ENCODE measurements around the gene IL1RAPL1. TPM values are rescaled to one million over a fixed set of nuclear protein-coding genes. Genes with fewer than 3 reads are reported as not detected.

The IL1RAPL1 gene
- total RNA-seq, 1 donor from 2014 or later: not detected

DNA sequence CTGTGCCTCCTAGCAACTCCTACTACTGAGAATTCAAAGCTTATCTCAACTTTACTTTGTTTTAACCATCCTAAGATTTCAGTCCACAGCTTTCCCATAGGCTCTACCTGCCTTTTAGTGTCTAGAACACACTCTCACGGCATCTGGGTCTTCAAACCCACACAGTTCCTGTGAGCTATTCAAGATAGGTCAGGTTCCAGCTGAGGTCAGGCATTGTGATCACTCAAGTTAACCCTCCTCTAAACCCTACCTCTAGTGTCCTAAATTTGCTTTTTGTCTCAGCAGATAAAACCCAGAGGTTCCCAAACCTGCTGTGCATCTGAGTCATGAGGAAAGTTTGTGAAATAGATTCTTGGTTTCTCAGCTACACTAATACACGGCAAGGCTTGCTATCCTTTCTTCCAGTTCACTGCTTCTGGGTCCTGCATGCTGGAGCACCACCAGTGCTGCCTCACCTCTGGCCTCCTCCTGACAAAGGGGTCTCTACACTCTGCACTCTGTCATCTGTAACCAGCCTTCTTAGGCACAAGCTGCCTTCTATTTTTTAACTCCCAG is 1303.5 kb downstream of the IL1RAPL1 start:
- Histone ChIP-seq H3K36me3 (ENCODE audit: control insufficient read depth, insufficient read depth, low read length) (no peaks in the 10 kb centered on the region), H3K27me3 (ENCODE audit: control insufficient read depth, insufficient read depth, low read length) (no peaks in the 10 kb centered on the region), H3K4me3 (ENCODE audit: low read depth, low read length) (no peak overlapping the region)
- TF ChIP-seq, protein P1, sequence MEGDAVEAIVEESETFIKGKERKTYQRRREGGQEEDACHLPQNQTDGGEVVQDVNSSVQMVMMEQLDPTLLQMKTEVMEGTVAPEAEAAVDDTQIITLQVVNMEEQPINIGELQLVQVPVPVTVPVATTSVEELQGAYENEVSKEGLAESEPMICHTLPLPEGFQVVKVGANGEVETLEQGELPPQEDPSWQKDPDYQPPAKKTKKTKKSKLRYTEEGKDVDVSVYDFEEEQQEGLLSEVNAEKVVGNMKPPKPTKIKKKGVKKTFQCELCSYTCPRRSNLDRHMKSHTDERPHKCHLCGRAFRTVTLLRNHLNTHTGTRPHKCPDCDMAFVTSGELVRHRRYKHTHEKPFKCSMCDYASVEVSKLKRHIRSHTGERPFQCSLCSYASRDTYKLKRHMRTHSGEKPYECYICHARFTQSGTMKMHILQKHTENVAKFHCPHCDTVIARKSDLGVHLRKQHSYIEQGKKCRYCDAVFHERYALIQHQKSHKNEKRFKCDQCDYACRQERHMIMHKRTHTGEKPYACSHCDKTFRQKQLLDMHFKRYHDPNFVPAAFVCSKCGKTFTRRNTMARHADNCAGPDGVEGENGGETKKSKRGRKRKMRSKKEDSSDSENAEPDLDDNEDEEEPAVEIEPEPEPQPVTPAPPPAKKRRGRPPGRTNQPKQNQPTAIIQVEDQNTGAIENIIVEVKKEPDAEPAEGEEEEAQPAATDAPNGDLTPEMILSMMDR (IDR thresholded peaks at IDR 0.05; ENCODE audit: insufficient read depth, low read length, severe bottlenecking): no peak
- DNase-seq (ENCODE audit: low read depth) (no peak), FAIRE-seq (no peak)

DNA sequence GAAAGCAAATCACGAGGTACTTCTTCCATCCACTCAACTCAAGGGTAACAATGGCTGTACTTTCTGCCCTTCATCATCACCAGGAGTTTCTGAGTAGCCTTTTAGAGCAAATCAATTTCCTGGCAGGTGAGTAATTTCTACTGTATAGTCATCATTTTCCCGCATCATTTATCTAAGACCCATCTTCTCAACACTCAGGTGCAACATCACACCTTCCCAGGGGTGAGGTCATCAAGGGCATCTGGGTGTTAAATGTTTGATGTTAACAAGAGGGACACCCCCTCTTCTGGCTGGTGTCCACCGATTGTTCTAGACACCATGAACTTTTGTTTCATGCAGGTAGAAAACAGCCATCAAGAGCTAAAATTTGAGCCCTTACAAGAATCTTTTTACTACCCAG is 1314.8 kb downstream of the IL1RAPL1 start:
- TF ChIP-seq, protein P1 (IDR thresholded peaks at IDR 0.05; ENCODE audit: insufficient read depth, low read length, severe bottlenecking): no peak
- no peaks in the 10 kb centered on the region for H3K27me3 ChIP-seq (ENCODE audit: control insufficient read depth, insufficient read depth, low read length)
- H3K36me3 ChIP-seq (ENCODE audit: control insufficient read depth, insufficient read depth, low read length): no peaks in the 10 kb centered on the region
- FAIRE-seq (no peak), DNase-seq (ENCODE audit: low read depth) (no peak)
- H3K4me3 ChIP-seq (ENCODE audit: low read depth, low read length): no peak overlapping the region

DNA sequence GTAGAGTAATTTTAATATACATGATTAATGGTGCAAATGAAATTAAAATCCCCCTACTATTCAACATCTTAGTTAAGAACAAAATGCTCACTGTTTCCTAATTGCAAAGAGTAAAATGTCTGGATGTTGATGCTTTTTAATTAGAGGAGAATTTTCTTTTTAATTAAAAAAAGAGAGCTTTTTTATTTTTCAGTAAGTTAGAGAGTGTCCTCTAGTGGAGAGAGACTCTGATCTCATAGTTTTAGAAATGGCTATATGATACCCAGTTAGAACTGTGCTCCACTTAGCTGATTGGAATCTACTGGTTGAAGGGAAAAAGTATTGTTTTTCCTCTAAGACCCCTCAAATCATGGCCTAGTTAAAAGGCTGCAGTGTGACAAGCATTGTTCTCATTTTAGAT is 1316.1 kb downstream of the IL1RAPL1 start:
- TF ChIP-seq, protein P1 (IDR thresholded peaks at IDR 0.05; ENCODE audit: insufficient read depth, low read length, severe bottlenecking): peak; percentile 11
- H3K4me3 ChIP-seq (ENCODE audit: low read depth, low read length): no peak overlapping the region
- H3K36me3 ChIP-seq (ENCODE audit: control insufficient read depth, insufficient read depth, low read length): no peaks in the 10 kb centered on the region
- no peak for DNase-seq (ENCODE audit: low read depth)
- no peaks in the 10 kb centered on the region for H3K27me3 ChIP-seq (ENCODE audit: control insufficient read depth, insufficient read depth, low read length)
- FAIRE-seq: no peak

DNA sequence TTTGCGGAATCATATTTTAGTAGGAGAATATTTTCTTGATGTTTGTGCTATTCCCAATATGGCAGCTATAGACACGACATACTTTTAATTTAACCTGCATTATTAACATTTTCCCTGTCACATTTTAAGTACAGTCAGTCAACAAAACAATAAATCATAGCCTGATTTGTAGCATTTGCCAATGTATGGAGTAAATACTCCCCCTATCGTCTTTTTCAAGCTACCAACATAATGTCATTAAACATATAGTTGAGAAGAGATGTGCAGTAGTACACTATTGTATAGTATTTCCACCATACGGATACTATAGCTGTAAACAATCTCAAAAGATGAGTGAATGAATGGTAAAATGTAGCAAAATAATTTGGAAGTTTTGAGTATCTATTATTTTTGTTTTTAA is 1324.4 kb downstream of the IL1RAPL1 start:
- Histone ChIP-seq H3K4me3 (ENCODE audit: low read depth, low read length) (no peak overlapping the region), H3K36me3 (ENCODE audit: control insufficient read depth, insufficient read depth, low read length) (no peaks in the 10 kb centered on the region), H3K27me3 (ENCODE audit: control insufficient read depth, insufficient read depth, low read length) (no peaks in the 10 kb centered on the region)
- no peak for FAIRE-seq
- TF ChIP-seq, protein P1 (IDR thresholded peaks at IDR 0.05; ENCODE audit: insufficient read depth, low read length, severe bottlenecking): no peak
- no peak for DNase-seq (ENCODE audit: low read depth)

DNA sequence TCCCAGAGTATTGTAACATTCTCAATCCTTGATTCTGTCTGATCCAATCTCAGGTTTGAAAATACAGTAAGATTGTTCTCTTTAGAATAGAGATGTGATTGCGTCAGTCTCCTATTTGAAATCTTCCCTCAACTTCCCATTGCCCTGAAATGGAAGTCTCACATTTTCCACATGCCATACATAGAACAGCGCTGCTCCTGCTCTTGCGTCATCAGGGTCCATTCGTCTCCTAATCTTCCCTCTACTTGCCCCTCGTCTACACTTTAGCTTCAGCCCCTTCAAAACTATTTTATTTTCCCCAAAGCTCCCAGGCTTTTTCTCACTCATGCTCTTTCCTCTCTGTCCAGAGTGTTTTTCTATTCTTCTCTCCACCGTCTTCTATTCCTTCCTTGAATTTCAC is 1326.4 kb downstream of the IL1RAPL1 start:
- Histone ChIP-seq H3K27me3 (ENCODE audit: control insufficient read depth, insufficient read depth, low read length) (no peaks in the 10 kb centered on the region), H3K4me3 (ENCODE audit: low read depth, low read length) (no peak overlapping the region), H3K36me3 (ENCODE audit: control insufficient read depth, insufficient read depth, low read length) (no peaks in the 10 kb centered on the region)
- FAIRE-seq (no peak), DNase-seq (ENCODE audit: low read depth) (no peak)
- TF ChIP-seq, protein P1 (IDR thresholded peaks at IDR 0.05; ENCODE audit: insufficient read depth, low read length, severe bottlenecking): no peak

DNA sequence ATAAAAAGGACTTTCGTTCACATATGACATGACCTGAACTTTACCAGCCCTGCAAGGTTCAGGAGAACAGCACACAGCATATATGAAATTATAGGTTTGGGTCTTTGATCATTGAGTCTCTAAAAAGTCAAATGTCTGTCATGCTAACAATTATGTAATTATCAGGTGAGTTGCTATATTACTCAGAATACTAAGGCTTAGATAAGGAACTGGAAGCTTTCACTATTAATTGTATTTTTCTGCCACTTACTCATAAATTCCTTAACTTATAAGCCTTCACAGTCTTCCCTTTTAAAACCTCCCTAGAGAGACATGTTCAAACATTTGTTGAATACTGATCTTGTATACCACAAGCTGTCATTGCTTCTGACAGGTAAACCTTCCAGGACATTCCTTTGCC is 1335.4 kb downstream of the IL1RAPL1 start:
- DNase-seq (ENCODE audit: low read depth): no peak
- H3K36me3 ChIP-seq (ENCODE audit: control insufficient read depth, insufficient read depth, low read length): no peaks in the 10 kb centered on the region
- TF ChIP-seq, protein P1 (IDR thresholded peaks at IDR 0.05; ENCODE audit: insufficient read depth, low read length, severe bottlenecking): no peak
- no peak for FAIRE-seq
- no peak overlapping the region for H3K4me3 ChIP-seq (ENCODE audit: low read depth, low read length)
- no peaks in the 10 kb centered on the region for H3K27me3 ChIP-seq (ENCODE audit: control insufficient read depth, insufficient read depth, low read length)

Measured in bronchial epithelial cell (primary cell).